HuH-7.5 (cell line): ENCODE measurements around the gene BCL2L12.
"Not testable (repeated sequence)": the region's sequence is repeated elsewhere in the genome, so short reads cannot be mapped to it uniquely, and the experiment has no call there.

Experiments
- DNase-seq: peaks from one replicate; pipeline ENCODE4 v3.0.0; 2011; ENCODE audit warnings: low spot score

BCL2L12 gene, protein sequence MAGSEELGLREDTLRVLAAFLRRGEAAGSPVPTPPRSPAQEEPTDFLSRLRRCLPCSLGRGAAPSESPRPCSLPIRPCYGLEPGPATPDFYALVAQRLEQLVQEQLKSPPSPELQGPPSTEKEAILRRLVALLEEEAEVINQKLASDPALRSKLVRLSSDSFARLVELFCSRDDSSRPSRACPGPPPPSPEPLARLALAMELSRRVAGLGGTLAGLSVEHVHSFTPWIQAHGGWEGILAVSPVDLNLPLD

GRCh38 chr19:49665351-49666119, at the start of gene BCL2L12, which contains the start of gene IRF3:
BCL2L12 (plus strand) TSS chr19:49665933; CDS start chr19:49666693, 760 bp downstream.
IRF3 (minus strand) TSS chr19:49665857; CDS start chr19:49664838, 1,019 bp downstream.
- peak; percentile 98 for DNase-seq

DNA sequence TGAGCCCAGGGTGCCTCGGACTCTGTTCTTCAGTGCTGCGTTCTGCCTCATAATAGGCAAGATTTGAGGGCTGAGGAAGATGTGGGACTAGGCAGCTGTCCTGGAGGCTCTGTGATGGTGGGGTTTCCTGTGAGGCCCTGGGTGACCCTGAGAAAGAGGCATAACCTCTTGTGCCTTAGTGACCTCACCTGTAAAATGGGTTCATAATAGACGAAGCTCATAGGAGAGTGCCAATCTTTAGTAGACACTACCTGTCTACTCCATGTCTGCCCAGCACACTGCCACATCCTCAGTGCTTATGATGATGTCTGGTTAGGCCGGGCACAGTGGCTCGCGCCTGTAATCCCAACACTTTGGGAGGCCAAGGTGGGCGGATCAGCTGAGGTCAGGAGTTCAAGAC, 49.2 kb upstream of the BCL2L12 start:
- no peak for DNase-seq

DNA sequence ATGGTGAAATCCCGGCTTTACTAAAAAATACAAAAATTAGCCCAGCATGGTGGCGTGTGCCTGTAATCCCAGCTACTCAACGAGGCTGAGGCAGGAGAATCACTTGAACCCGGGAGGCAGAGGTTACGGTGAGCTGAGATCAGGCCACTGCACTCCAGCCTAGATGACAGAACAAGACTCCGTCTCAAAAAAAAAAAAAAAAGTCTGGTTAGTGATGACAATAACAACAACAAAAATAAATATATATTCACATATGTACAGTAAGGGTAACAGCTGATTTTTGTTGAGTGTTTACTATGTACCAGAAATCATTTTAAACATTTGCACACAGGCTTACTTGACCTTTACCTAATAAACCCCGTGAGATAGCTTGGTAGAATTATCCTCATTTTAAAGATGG, 48.8 kb upstream of the BCL2L12 start:
- DNase-seq, result no peak

DNA sequence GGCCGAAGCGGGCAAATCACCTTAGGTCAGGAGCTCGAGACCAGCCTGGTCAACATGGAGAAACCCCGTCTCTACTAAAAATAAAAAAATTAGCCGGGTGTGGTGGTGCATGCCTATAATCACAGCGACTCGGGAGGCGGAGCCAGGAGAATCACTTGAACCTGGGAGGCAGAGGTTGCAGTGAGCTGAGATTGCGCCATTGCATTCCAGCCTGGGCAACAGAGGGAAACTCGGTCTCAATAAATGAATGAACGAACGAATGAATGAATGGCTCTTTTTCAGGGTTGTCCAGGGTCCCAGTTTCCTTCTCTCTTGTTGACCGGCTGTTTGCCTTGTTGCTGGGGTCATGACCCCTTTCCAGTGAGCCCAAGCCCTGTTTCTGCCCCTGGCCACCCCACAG, 47.9 kb upstream of the BCL2L12 start:
- DNase-seq, result not testable (repeated sequence)

GRCh38 chr19:49624967-49625910, 40.5 kb upstream of the BCL2L12 start:
- DNase-seq, result no peak

DNA sequence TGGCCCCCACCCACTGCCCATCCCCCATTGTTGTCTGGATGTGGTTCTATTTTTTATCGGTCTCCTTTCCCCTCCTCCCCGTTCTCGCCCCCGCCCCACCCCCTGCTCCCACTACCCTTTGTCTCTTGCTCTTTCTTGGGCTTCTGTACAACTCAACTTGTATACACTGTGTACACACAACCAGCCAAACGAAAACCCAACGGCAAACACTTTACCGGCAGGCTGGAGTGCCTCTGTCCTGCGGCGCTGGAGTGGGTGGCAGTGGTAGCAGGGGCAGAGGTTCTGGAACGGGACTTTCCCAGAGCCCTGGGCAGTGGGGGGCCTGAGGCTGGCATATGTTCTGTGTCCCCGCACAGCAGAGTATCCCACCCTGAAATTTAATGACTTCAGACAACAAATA, 39.5 kb upstream of the BCL2L12 start:
- no peak for DNase-seq

GRCh38 chr19:49629659-49630058, 36.1 kb upstream of the BCL2L12 start:
- DNase-seq, result no peak

DNA sequence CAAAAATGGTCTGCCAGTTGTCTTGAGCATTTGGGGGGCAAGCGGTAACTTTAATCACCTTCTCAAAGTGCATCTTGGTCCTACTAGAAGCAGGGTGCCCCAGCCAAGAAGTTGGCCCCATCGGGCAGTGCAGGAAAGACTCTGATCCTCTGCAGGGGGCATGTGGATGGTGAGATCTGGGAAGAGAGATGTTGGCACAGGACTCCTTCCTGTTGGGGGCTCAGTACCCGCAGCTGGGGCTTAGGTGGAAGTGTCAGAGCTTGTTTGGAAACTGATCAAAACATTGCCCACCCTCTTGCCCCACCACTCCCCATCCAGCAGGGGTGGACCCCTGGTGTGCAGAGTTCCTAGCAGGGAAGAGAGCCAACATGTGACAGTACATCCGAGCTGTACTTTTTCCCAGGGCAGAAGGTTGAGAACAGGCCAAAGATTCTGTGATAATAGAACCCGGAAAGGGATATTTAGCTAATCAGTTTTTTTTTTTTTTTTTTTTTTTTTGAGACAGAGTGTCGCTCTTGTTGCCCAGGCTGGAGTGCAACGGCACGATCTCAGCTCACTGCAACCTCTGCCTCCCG, 34.6 kb upstream of the BCL2L12 start:
- no peak for DNase-seq

DNA sequence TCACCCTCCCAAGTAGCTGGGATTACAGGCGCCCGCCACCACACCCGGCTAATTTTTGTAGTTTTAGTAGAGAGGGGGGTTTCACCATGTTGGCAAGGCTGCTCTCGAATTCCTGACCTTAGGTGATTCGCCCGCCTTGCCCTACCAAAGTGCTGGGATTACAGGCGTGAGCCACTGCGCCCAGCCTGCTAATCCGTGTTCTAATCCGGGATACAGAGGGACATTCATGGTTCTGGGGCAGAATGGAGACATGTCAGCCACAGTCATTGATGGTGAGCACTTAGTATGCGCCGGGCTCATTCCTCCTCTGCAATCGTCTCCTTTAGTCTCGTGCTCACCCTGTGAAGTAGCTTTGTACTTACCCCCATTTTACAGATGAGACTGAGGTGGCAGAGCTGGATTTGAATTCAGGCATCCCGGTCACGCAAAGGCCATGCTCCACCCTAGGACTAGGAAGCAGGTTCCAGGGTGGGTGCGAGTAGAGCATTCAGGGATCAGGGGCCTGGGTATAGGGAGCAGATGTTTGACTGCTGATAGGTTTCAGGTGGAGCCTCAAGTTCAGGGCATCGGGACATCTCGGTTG, 34.0 kb upstream of the BCL2L12 start:
- no peak for DNase-seq

DNA sequence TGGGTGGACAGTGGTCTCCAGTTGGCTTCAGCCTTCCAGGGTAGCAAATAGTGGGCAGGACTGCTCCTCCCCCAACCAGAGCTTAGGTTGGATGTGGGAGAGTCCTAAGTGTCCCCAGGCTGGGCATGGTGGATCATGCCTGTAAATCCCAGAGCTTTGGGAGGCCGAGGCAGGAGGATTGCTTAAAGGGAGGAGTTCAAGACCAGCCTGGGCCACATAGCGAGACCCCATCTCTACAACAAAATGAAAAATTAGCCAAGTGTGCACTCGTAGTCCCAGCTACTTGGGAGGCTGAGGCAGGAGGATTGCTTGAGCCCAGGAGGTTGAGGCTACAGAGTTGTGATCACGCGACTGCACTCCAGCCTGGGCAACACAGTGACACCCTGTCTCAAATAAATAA, 33.2 kb upstream of the BCL2L12 start:
- no peak for DNase-seq

- not testable (repeated sequence) for DNase-seq
These were observed 32.5 kb upstream of the BCL2L12 start for GRCh38 chr19:49633273-49633672.

- no peak for DNase-seq
These were observed 30.1 kb upstream of the BCL2L12 start for GRCh38 chr19:49635530-49636232.

DNA sequence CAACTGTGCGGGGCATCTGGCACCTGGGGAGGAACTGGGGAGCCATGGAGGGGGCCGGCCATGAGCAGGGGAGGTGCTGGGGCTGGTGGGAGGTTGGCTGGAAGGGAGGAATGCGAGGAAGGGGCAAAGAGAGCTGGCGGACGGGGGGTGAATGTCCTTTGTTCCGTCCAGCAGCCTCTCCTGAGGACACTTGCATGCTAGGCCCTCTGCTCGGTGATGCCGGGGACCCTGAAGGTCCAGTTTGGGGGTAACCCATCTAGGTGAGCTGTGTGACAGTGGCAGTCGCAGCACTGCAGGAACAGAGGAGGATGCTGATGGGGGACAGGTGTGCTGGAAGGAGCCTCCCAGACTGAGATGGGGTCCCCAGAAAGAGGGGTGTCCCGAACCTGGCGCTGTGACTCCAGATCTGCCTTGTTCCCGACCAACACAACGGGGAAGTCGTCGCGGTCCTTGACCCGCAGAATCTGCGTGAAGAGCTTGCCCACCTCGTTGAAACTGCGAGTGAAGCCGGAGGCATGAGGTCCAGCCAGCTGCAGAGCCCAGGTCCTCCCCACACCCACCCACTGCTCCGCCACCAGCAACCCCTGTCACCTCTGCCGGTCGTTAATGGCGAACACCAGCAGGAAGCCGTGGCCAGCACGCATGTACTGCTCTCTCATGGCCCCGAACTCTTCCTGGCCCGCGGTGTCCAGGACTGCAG, 29.4 kb upstream of the BCL2L12 start:
- DNase-seq, result no peak

GRCh38 chr19:49637821-49638738, 27.7 kb upstream of the BCL2L12 start:
- DNase-seq, result no peak

- no peak for DNase-seq
These were observed 26.2 kb upstream of the BCL2L12 start for GRCh38 chr19:49639401-49640112.

GRCh38 chr19:49640113-49640898, 25.4 kb upstream of the BCL2L12 start, which contains the start of gene RRAS:
RRAS (minus strand) TSS chr19:49640143; CDS start chr19:49640098, 45 bp downstream.
- peak; percentile 98 for DNase-seq

DNA sequence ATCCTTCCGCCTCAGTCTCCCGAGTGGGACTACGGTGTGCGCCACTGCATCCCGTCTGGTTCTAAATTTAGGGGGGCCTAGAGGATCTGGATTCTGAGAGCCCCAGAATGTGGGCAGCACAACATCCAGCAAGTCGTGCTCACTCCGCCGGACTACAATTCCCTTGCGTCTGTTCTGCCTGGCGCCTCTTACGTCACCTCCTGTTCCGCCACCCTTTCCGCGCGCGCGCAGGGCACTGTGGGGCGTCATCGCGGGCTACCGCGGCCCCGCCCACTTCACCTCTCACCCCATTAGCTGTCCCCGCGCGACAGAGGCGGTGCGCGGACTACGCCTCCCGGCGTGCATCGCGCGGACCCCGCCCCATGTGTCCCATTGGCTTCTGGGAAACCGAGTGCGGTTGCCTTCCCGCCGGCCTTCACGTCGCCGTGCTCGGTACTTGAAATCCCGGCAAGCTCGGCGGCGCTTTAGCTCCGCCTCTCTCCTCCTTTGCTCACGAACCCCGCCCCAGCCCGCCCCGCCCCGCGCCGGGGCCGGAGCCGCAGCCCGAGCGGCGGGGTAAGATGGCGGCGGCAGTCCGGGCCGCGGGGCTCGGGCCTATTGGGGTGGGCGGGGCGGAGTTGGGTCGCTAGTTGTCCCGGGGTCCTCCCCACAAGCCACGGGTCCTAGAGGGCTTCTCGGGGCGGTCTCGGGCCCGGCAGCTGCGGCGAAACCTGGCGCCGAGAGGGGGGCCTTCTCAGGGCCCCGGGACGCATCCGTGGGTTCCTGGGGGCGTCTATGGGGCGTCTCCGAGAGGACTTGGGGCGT, 23.8 kb upstream of the BCL2L12 start, which contains the start of gene SCAF1:
SCAF1 (plus strand) TSS at position 522 of the 804 bp plus-strand sequence. CDS start 2,818 bp downstream, outside the sequence.
- peak; percentile 98 for DNase-seq
